GM21367 (cell line): Measurements from ENCODE around the gene IQUB.
"Not testable (repeated sequence)": the region's sequence is repeated elsewhere in the genome, so short reads cannot be mapped to it uniquely, and the experiment has no call there.

Experiments used
- ATAC-seq: cut with Tn5 transposase; IDR thresholded peaks from one replicate; pipeline ENCODE4 v1.9.1; 2021; ENCODE audit not compliant: unreplicated experiment

Gene IQUB

DNA sequence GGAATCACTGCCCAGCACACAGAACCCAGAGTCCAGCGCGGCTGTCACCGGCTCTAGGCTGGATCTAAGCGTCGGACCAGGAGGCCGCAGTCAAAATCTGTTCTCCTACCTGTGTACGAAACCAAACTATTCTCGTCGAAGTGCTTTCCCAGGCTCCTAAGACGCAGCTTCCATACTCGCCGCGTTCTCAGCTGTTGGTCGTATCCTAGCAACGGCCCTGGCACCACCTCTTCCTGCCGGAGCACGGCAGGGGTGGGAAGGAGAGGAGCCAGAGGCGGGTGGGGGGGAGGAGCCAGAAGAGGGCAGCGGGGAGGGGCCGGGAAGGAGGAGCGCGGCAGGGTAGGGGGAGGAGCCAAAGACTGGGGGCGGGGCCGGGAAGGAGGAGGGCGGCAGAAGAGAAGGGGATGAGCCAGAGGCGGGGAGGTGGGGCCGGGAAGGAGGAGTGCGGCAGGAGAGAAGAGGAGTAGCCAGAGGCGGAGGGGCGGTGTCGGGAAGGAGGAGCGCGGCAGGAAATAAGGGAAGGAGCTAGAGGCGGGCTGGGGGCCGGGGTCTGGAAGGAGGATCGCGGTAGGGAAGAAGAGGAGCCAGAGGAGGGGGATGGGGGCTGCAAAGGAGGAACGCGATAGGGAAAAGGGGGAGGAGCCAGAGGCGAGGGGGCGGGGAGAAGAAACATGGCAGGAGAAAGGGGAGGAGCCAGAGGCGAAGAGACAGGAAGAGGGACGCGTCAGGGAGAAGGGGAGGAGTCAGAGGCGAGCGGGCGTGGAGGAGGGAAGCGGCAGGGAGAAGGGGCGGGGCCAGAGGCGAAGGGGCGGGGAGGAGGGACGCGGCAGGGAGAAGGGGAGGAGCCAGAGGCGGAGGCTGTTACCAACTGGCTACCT lies at the start of gene IQUB:
Gene IQUB (minus strand): TSS at position 213 of the 878 bp plus-strand sequence. CDS start 22,255 bp downstream, outside the sequence.
- ATAC-seq = peak; percentile 79

DNA sequence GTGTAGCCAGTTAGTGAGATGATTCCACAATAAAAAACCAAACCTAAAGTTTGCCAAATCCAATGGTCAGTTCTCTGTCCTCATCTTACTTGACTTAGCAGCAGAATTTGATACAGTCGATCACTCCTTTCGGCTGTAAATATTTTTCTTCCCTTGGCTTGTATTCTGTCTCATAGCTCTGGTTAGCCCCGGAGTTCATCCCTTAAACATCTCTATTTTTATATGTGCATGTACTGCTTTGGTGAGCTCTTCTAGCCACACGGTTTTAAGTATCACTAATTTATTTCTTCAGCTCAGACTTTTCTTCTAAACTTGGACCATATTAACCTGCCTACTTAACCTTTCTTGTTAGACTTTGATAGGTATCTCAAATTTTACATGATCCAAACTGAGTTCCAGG lies 49.4 kb upstream of the IQUB start:
- no peak for ATAC-seq

DNA sequence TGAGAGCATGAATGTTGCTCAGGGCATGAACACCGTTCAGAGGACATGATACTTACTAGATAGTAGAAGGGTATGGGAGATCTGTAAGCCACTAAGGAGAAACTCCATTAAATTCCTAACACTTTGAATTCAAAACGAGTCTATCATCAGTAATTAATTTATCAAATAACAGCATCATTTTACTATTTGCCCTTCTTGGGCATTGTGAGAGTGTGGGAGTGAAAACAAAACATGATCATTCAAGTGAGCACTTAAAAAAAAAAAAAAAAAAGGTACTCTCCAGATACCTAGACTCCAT lies 46.7 kb upstream of the IQUB start:
- ATAC-seq = no peak

DNA sequence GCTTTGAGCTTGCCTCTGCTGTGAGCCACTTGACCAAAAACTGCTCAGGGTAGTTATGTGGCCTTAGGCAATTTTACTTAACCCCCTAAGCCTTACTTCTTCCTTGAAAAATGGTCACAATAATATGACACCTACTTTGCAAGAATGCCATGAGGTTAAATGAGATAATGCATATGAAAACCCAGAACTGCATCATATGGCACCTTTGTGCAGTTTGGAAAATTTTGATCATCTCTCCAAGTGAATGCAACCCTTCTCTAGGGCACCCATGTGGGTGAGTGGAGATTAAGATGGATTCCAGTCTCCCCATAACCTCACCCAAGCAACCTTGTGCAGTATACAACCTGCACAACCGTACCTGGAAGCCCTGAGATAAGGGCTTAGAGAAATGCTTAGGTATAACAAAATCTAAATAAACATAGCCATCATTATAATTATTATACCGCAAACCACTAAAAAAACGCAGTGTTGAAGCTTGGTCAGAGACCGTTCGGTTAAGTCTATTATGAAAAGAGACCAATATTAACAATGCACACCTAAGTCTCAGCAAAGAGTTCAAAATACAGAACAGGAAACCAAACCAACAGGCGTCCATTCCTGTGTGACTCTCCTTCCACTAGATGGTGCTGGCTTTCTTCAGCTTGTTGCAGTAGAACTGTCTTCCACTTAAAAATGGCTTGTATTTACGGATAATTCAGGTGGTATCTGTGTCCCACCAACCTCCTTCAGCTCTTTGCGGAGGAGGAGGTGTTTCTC lies 46.2 kb upstream of the IQUB start:
- ATAC-seq = peak; percentile 88

DNA sequence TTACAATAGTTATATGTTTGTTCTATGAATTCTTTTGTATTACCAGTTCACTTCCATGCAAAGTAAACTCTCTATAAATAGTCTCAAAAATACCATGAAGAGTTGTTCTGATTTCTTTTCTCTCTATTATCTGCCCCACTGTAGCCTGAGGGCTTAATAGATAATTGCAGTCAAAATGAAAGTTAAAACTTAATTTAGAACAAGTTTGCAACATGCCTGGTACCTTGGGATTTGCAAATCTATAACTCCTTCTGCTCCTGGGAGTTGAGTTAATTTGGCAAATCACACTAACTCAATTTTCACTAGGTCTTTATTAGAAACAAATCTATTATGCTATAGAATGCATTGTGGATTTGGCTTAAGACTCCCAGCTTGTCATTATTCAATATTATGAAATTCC lies 45.0 kb upstream of the IQUB start:
- ATAC-seq = no peak

DNA sequence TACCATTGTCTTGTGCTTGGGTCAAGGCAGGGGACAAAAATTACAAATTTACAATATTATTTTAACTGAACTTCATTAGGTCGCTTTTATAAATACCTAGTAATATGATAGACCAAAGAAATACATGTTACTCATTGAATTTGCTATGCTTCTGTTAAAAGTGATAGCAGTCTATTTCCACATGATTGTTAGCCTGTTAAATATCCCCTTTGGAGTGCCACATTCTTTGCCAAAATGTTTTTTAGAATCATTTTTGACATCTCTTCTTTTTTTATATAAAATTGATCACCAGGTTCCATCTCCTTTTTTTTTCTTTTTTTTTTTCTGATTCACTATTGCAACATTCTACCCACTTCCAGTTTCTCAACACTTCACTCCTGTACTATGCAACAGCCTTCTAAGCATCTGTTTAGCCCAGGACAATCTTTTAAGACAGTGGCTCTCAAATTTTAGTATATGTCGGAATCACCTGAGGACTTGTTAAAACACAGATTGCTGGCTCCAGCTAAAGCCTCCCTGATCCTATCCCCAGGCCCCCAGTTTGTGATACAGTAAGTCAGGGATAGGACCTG lies 39.6 kb upstream of the IQUB start:
- ATAC-seq = no peak

DNA sequence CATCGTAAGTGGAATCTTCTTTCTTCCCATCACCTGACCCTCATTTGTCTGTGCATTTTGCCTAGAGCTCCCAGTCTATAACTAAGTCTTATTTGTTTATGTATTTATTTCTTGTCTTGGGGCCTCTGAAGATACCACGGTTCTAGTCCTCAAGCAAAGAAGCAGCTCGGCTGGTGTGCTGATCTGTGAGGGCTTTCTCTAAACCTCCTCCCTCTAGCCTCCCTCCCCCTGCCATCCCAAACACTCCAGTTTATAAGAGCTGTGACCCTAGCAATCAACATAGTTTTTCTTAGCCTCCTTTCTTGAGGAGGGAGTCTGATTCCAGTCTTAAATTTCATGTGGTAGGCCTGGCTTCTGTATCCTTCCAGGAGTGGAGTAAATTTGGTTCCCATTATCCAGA lies 38.9 kb upstream of the IQUB start:
- ATAC-seq = no peak

DNA sequence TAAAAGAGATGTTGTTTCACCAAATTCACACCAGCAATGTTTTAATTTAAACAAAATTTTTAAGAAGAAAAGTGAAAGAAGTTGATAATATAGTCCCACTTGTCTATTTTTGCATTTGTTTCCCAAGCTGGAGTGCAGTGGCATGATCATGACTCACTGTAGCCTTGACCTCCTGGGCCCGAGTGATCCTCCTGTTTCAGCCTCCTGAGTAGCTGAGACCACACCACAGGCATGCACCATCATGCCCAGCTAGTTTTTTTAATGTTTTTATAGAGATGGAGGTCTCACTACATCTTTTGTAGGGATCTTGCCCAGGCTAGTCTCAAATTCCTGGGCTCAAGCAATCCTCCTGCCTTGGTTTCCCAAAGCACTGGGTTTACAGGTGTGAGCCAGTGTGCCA lies 37.3 kb upstream of the IQUB start:
- ATAC-seq = no peak

DNA sequence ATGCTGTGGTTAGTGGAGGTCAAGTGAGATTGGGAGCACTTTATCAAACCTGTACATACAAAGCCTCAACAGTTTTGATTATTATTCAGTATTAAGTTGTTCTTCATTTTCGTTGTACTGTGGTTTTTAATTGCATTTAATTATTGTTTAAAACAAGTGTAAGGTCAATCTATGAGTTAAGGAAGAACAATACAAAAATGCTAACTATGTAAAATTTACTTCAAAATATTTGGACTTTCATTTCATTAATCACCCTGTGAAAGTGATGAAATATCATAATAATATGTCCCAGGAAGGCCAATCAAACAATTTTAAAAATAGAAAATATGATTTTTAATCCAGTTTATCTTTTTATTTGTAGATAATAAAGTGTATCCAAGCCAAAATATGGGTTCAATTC lies 36.8 kb upstream of the IQUB start:
- ATAC-seq = no peak

DNA sequence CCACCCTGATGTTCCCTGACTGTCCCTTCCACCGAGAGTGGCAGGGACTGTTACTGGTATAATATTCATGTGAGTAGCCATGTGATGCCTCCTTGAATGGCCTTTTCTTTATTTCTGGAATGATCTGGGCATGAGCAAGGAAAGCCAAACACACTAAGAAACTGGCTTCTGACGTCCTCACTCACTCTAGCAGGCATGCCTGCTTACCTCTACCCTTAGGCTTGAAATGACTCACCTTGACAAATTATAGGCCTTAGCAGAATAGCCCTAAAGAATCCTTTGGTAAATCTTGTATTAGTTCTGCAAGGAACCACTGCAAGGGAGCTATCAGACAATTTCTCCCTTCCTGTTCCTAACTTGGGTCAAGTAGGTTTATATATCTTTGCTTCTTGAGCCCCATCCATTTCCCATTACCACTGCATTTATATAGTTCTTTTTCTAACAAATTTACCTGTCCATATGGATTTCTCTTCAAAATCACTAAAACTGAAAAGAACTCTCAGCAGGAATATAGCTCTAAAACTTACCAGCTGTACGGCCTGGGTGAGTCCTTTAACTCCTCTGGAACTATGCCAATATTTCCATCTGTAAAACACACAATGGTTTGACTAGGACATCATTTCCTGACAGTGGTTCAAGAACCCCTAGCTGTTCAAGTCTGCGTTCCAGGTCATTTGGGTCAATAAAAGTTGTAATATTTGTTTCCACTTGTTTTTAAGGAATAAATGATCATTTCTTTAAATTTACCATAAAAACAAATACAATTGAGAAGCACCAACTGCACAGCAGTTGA lies 36.2 kb upstream of the IQUB start:
- ATAC-seq = no peak

DNA sequence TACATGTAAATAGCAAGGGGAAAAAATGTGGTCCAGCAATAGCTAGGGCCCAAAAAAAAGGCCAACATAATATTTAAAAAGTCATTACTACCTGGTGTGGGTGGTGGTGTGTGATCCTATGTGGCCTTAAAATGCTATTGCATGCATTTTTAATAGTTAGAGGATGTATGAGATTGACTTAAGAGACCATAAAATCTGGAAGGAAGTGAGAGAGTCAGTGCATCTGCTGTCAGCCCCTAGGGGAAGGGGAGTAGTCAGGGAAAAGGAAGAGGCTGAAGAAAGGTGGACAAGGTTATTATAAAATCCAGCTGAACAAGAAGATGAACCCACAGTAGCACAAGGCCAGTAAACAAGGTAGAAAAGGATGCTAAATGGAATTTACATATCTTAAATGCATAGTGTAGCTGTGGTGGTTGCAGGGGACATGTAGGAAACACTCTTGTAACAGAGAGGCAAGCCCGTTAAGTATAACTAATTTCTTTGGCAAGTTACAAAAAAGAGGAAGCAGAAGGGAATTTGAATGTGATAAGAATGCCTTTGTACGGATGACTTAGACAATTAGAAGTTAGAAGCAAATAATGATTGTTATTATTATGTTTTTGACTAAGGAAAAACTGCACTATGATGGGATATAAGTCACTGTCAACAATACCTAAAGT lies 35.1 kb upstream of the IQUB start:
- no peak for ATAC-seq

DNA sequence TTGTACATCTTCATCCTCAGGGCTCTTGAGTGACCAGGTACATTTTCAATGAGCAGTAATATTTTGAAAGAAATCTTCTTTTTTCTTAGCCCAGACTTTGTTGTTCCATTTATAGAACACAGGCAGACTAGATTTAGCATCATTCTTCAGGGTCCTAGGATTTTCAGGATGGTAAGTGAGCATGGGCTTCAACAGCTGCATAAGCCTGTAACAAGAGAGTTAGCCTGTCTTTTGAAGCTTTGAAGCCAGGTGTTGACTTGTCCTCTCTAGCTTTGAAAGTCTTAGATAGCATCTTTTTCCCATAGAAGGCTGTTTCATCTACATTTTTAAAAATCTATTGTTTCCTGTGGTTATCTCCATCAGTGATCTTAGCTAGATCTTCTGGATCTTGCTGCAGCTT lies 27.7 kb upstream of the IQUB start:
- ATAC-seq = no peak

DNA sequence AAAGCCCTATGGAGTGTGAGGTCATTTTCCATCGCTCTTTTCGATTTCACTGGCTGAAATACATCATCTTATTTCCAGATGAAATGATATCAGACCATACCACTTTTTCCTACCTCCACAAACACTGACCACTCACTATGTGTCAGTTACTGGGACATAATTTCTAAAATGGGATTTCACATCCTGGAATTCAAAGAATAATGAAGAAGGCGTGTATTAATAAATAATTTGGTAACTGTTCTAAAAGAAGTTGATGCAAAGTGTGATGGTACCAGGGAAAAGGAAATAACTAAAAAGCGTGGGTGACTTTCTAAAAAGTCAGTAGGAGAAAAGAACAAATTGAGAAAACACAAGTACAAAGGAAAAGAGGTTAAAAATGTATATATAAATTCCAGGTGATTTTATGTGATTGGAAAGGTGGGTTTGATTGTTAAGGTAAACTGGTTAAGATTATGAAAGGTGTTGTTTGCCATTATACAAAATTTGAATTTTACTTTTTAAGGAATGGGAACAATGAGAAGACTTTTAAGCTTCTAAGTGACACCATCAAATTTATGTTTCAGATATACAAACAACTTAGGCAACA lies 24.0 kb upstream of the IQUB start:
- ATAC-seq = no peak

DNA sequence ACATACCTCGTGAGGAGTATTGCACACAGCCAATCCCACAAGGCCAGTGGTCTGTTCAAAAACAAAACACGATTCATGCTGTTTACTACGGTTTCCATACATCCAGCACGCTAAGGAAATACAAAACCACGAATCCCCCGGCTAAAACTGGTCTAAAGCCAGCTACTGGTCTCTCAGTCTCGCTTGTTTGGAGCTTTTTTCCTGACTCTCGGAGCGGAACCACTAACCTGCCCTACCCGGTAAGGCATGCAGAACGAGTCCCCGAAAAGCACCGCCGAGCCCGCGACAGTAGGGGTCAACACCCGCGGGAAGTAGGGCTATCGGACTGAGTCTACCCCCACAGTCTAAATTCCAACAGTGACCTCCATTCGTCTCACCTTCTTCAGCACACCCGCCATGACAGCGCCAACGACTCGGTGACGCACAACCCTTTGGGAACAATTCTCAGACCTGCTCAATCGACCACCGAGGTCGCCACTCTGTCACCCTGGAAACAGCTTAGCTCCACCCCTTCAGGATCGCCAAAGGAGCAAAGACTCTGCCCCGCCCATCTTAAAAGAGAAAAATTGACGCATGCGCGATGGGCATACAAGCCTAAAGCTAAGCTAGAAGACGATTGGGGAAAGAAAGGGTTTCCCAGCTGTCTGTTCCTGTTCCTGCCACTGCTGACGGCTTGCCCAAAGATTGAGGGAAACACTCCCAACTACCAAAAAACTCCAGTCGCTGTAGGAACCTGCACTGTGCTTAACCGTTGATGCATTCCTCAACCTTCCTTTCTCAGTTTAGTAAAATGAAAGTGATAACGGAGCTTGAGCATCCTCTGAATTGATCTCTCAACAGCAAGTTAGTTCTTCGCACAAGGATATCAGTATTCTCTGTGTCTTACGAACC lies 23.2 kb upstream of the IQUB start, which contains the start of gene NDUFA5:
Gene NDUFA5 (minus strand): TSS at position 421 of the 891 bp plus-strand sequence. CDS start 23 bp downstream, at position 398.
- peak; percentile 95 for ATAC-seq

DNA sequence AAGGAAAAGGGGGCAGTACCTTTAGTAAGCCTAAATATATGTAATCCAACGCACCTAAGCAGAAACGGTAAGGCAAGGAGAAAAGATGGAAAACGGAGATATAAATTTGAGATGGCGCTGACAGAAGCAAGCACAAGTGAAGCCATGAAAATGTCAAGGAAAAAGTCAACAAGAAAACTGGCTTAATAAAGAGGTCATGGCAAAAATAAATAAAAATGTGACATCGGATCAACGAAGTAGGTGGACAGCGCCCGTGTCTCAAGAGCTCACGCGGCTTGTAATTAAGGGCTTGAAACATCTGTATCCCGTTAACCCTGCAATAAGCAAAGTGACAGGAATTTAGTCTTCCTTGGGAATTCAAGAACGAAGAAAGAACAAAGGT lies 22.6 kb upstream of the IQUB start:
- no peak for ATAC-seq

DNA sequence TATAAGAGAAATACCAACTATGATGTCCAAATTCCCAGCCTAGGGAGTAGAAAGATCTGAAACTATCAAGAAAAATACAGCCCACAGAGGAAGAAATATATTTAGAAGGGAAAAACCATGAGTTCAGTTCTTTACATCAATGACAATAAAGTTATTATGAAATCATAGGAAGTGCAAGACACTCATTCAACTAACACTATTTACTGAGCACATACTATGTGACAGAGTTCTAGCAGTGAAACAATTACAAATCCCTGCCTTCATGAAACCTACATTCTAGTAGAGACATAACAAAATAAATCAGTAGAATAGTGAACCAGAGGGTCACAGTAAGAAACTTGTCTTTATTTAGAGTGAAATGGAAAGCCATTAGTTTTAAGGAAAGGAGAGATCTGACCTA lies 21.1 kb upstream of the IQUB start:
- ATAC-seq = no peak

DNA sequence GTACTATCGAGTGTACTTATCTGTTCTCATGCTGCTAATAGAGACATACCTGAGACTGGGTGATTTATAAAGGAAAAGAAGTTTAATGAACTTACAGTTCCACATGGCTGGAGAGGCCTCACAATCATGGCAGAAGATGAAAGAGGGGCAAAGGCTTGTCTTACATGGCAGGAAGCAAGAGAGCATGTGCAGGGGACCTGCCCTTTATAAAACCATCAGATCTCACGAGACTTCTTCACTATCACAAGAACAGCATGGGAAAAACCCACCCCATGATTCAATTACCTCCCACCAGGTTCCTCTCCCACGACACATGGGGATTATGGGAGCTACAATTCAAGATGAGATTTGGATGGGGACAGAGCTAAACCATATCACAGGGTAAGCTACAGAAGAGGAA lies 18.8 kb upstream of the IQUB start:
- ATAC-seq = no peak

DNA sequence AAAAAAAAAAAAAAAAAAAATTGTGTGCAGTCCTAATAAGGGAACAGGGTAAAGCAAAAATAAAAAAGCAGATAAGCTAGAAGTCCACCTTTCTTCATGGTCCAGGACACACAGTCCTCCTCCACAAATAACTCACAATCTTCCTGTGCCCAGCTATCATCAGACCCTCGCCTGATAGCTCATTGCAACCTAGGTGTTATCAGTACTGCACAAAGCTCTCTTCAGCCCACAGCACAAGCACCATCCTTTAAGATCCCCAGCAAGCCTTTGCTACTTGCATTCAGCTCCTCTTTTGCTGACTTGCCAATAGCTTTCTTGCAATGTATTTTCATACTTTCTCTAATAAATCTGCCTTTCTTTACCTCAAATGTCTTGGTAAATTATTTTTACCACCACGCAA lies 18.2 kb upstream of the IQUB start:
- ATAC-seq = no peak

DNA sequence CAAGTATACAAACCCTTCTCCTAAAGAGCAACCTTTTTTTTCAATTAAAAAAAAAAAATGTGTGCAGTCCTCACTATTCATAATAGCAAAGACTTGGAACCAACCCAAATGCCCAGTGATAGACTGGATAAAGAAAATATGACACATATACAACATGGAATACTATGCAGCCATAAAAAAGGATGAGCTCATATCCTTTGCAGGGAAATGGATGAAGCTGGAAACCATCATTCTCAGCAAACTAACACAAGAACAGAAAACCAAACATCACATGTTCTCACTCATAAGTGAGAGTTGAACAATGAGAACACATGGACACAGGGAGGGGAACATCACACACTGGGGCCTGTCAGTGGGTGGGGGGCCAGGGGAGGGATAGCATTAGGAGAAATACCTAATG lies 17.7 kb upstream of the IQUB start:
- ATAC-seq = not testable (repeated sequence)
